HG03060 (cell line): Measurements from ENCODE around the gene CTNS.

ENCODE experiments used
- ATAC-seq: cut with Tn5 transposase; IDR thresholded peaks from one replicate; pipeline ENCODE4 v1.9.1; 2021; ENCODE audit warnings: low read depth, moderate number of reproducible peaks; ENCODE audit not compliant: unreplicated experiment

Gene CTNS

GRCh38 chr17:3622977-3623594 is 13.5 kb upstream of the CTNS start:
- no peak for ATAC-seq

GRCh38 chr17:3626831-3627768 is 9.5 kb upstream of the CTNS start:
- no peak for ATAC-seq

- ATAC-seq: no peak
Measured at GRCh38 chr17:3627769-3628167, 8.8 kb upstream of the CTNS start.

GRCh38 chr17:3630781-3631180 is 5.8 kb upstream of the CTNS start:
- ATAC-seq: no peak

GRCh38 chr17:3632287-3632686 is 4.3 kb upstream of the CTNS start:
- no peak for ATAC-seq

GRCh38 chr17:3635474-3636153 is 946 bp upstream of the CTNS start:
- ATAC-seq: peak; percentile 3

- ATAC-seq: peak; percentile 5
Measured at GRCh38 chr17:3636908-3637373, 381 bp downstream of the CTNS start.

GRCh38 chr17:3639981-3640596 is 3.5 kb downstream of the CTNS start:
- ATAC-seq: no peak

- no peak for ATAC-seq
Measured at GRCh38 chr17:3641014-3641413, 4.5 kb downstream of the CTNS start.

GRCh38 chr17:3641717-3642486 is 5.3 kb downstream of the CTNS start:
- no peak for ATAC-seq

GRCh38 chr17:3643889-3644349 is 7.4 kb downstream of the CTNS start:
- no peak for ATAC-seq

GRCh38 chr17:3645310-3645709 is 8.8 kb downstream of the CTNS start:
- no peak for ATAC-seq

- no peak for ATAC-seq
Measured at GRCh38 chr17:3647251-3647650, 10.7 kb downstream of the CTNS start.

GRCh38 chr17:3647769-3648555 is 11.4 kb downstream of the CTNS start:
- no peak for ATAC-seq

- ATAC-seq: no peak
Measured at GRCh38 chr17:3655766-3656165, 19.2 kb downstream of the CTNS start.

GRCh38 chr17:3656353-3656752 is 19.8 kb downstream of the CTNS start:
- no peak for ATAC-seq

- no peak for ATAC-seq
Measured at GRCh38 chr17:3656755-3657587, 20.4 kb downstream of the CTNS start.

- no peak for ATAC-seq
Measured at GRCh38 chr17:3657588-3657869, 21.0 kb downstream of the CTNS start.
